Gastroesophageal sphincter (tissue), 3 donors: ENCODE results near the gene ZNF408.

Experiments
- CTCF ChIP-seq, 4 experiments: fragments of 200-600 bp in 2 of 4; fragments of 450-650 bp in 2 of 4; sonication (generic) in 1 of 4; IDR thresholded peaks; one replicate each; pipeline ENCODE4 v1.5.1; 2017 to 2019; ENCODE audit warnings: antibody characterized with exemption in 4 of 4, mild to moderate bottlenecking in 2 of 4, moderate library complexity in 2 of 4
- EP300 ChIP-seq: sonication (generic); formaldehyde crosslinking; IDR thresholded peaks from one replicate; pipeline ENCODE4 v1.6.1; 2017; ENCODE audit warnings: antibody characterized with exemption, mild to moderate bottlenecking
- POLR2AphosphoS5 ChIP-seq: sonication (generic); formaldehyde crosslinking; IDR thresholded peaks from one replicate; pipeline ENCODE4 v1.6.1; 2017; ENCODE audit warnings: antibody characterized with exemption

- TF ChIP-seq EP300 (no peak), CTCF (IDR thresholded peaks at IDR 0.05) (no peak), POLR2AphosphoS5 (no peak)
These were observed 35.8 kb downstream of the ZNF408 start for GRCh38 chr11:46736615-46737014.
